Heart right ventricle (tissue), 16 donors: Measurements from ENCODE around the gene DLGAP1. TPM values are rescaled to one million over a fixed set of nuclear protein-coding genes. Genes with fewer than 3 reads are reported as not detected.

Experiments used
- ATAC-seq, 8 donors: fragments of 200-7000 bp; cut with Tn5 transposase; one replicate each; pipeline ENCODE4 v1.9.1; 2020; ENCODE audit warnings: mild to moderate bottlenecking in 8 of 8, moderate library complexity in 8 of 8, moderate number of reproducible peaks in 1 of 8
- DNase-seq, 2 donors: peaks; one replicate each; pipeline ENCODE4 v3.0.0-alpha.2; 2020
- H3K27ac ChIP-seq, 10 donors: fragments of 200-600 bp; sonication (generic) in 2 of 10; one replicate each; pipeline versions ENCODE4 v1.5.0 to v1.8.0; 2020 to 2022; ENCODE audit warnings: mild to moderate bottlenecking in 3 of 10
- H3K27me3 ChIP-seq, 7 donors: fragments of 200-600 bp; one replicate each; pipeline ENCODE4 v1.8.0; 2021 to 2022; ENCODE audit warnings: mild to moderate bottlenecking in 2 of 7
- H3K36me3 ChIP-seq, 9 donors: fragments of 200-600 bp; sonication (generic) in 1 of 9; one replicate each; pipeline versions ENCODE4 v1.5.0 to v1.8.0; 2020 to 2022; ENCODE audit warnings: mild to moderate bottlenecking in 2 of 9
- H3K4me1 ChIP-seq, 9 donors: fragments of 200-600 bp; sonication (generic) in 1 of 9; one replicate each; pipeline versions ENCODE4 v1.5.0 to v1.8.0; 2020 to 2022; ENCODE audit warnings: mild to moderate bottlenecking in 4 of 9
- H3K4me3 ChIP-seq, 10 donors: fragments of 200-600 bp; sonication (generic) in 2 of 10; one replicate each; pipeline versions ENCODE4 v1.5.0 to v1.8.0; 2020 to 2022; ENCODE audit warnings: mild to moderate bottlenecking in 7 of 10, moderate library complexity in 2 of 10
- H3K9me3 ChIP-seq, 11 donors: fragments of 200-600 bp in 10 of 11; sonication (generic) in 2 of 11; one replicate each; pipeline versions ENCODE4 v1.5.0 to v1.8.0; 2013 to 2022; ENCODE audit warnings: mild to moderate bottlenecking in 2 of 11, control low read depth in 1 of 11, moderate library complexity in 1 of 11
- CTCF ChIP-seq, 9 donors: fragments of 200-600 bp; sonication (generic) in 2 of 9; IDR thresholded peaks; one replicate each; pipeline versions ENCODE4 v1.5.0 to v1.8.0; 2021 to 2022; ENCODE audit warnings: antibody characterized with exemption in 9 of 9, mild to moderate bottlenecking in 5 of 9, moderate library complexity in 1 of 9
- WGBS, 2 donors: extraction: QIAGEN DNeasy Blood & Tissue Kit; methylation state at CpG; one replicate each; pipeline ENCODE4 v1.1.7; 2013; ENCODE audit warnings: inconsistent platforms in 1 of 2; 5-methylcytosine and 5-hydroxymethylcytosine counted together
- intact Hi-C, 10 donors: fragments of 100-400 bp; cut with DNase I; formaldehyde crosslinking; loops; one replicate each; pipeline versions ENCODE4 v1.11.1 to v1.14.2; 2022
- polyA plus RNA-seq, 2 donors: library from polyadenylated mRNA; stranded (reverse); fragments of 200-250 nt; gene quantifications; one replicate each; pipeline ENCODE4 v1.2.3, GENCODE V29; 2013
- total RNA-seq, 10 donors: library from RNA; stranded (reverse); fragmentation: NEBNext Ultra II Directional in 3 of 10; extraction: Animal tissue kit (Norgen Biotek cat#: 25700) in 3 of 10; gene quantifications; one replicate each; pipeline versions ENCODE4 v1.2.1 to v1.2.4, GENCODE V29; 2021 to 2023
- donor health status: Arrhythmogenic right ventricular cardiomyopathy.
- donor health status: ischemic (EF 13 %, LVEDD 7.1; RV severe dilation, severe dysfunction).
- donor health status: healthy with polysubstance abuse.
- donor health status: DM: no; HTN: yes; CAD: no.
- donor health status: DM: no; HTN: no; CAD: no.
- donor health status: ischemic (EF 25% LVEDD 6.9; RV normal size, moderate dysfunction).
- donor health status: ischemic (EF 25% LVEDD 5.7; RV mildly dilated, moderate dysfunction).
- donor health status: healthy.
- donor health status: DM: yes; HTN: yes; CAD: no.
- donor health status: Ischemic cardiomyopathy.
- donor health status: ischemic (EF 35%, LVEDD 5.7; RV mildly dilated, moderate dysfunction).
- donor health status: nonischemic (EF 11% LVEDD 7.7; RV severe dilation, severe dysfunction).
- donor health status: DM: yes; HTN: yes; CAD: no.
- donor health status: PGD.
- donor health status: ischemic (EF 29% LVEDD 5.4; RV normal size, mild dysfunction).
- donor health status: nonischemic (EF 23%, LVEDD 6.1; RV moderate dilation, normal function).

DLGAP1 gene
- total and polyA plus RNA-seq, 12 donors: 0.07 to 7.2 (median 1.0) TPM; not detected in 2

GRCh38 chr18:3453540-3454364 is 1001.4 kb downstream of the DLGAP1 start:
- Histone ChIP-seq H3K36me3 (peaks cover 0 to 28% (median 17%) of the 10 kb centered on the region in 9 donors), H3K4me1 (peaks cover 3 to 51% (median 28%) of the 10 kb centered on the region in 9 donors), H3K27me3 (no peaks in the 10 kb centered on the region), H3K4me3 (peak overlapping the region in 9 of 10 donors; percentile 4 to 93 (median 69)), H3K27ac (peak overlapping the region; percentile 87 to 100 (median 97)), H3K9me3 (no peaks in the 10 kb centered on the region)
- WGBS, 2 donors: 21 to 24% methylated on average over 21 of the region's 21 CpGs
- no peak for TF ChIP-seq CTCF (IDR thresholded peaks at IDR 0.05)
- intact Hi-C loops: loop anchor here in 9 of 10 donors (1.0 to 10.0 kb wide), 11 partner anchors 61 to 214 kb away; partner anchors contain the start of gene MYL12B (in 2 of the 9)
- peak in 3 of 8 donors; percentile 1 to 3 (median 2) for ATAC-seq
- DNase-seq: peak; percentile 20 to 49

- intact Hi-C loops: loop anchor here in 8 of 10 donors (2.0 to 10.0 kb wide), 9 partner anchors 62 to 214 kb away; partner anchors contain the start of gene MYL12B (in 2 of the 8)
- Histone ChIP-seq H3K36me3 (peaks cover 0 to 20% (median 15%) of the 10 kb centered on the region in 9 donors), H3K27me3 (no peaks in the 10 kb centered on the region), H3K27ac (peak overlapping the region; percentile 87 to 100 (median 97)), H3K4me3 (peak overlapping the region; percentile 62 to 97 (median 81)), H3K9me3 (no peaks in the 10 kb centered on the region), H3K4me1 (peaks cover 3 to 43% (median 28%) of the 10 kb centered on the region in 9 donors)
- no peak for ATAC-seq
- no peak for TF ChIP-seq CTCF (IDR thresholded peaks at IDR 0.05)
- WGBS, 2 donors: 58 to 66% methylated on average over 17 of the region's 17 CpGs
- DNase-seq: no peak
These were observed 1002.2 kb downstream of the DLGAP1 start for GRCh38 chr18:3452750-3453539.

GRCh38 chr18:3451989-3452749 is 1002.9 kb downstream of the DLGAP1 start:
- peak overlapping the region; percentile 87 to 100 (median 97) for H3K27ac ChIP-seq
- 2 to 3% methylated on average over 53 of the region's 53 CpGs for WGBS, 2 donors
- peak in 3 of 9 donors; percentile 18 to 37 (median 22) for TF ChIP-seq CTCF (IDR thresholded peaks at IDR 0.05)
- H3K4me1 ChIP-seq: peaks cover 3 to 47% (median 28%) of the 10 kb centered on the region in 9 donors
- H3K36me3 ChIP-seq: peaks cover 0 to 12% (median 7%) of the 10 kb centered on the region in 9 donors
- no peaks in the 10 kb centered on the region for H3K27me3 ChIP-seq
- ATAC-seq: peak in 4 of 8 donors; percentile 3 to 26 (median 12)
- intact Hi-C loops: loop anchor here in 9 of 10 donors (2.0 to 10.0 kb wide), 11 partner anchors 63 to 215 kb away; partner anchors contain the start of gene MYL12B (in 2 of the 9)
- peak; percentile 47 to 59 for DNase-seq
- H3K9me3 ChIP-seq: no peaks in the 10 kb centered on the region
- H3K4me3 ChIP-seq: peak overlapping the region; percentile 62 to 97 (median 81)
